ENCODE measurements around the gene LPCAT3. TPM values are rescaled to one million over a fixed set of nuclear protein-coding genes. Genes with fewer than 3 reads are reported as not detected.

The LPCAT3 gene
- polyA plus RNA-seq, 2 of the 4 experiments (the other 2 are of a cell fraction), result 42.8 to 53.4 TPM

- 0 out of 2 replicates have a peak, but pooled peaks have one; percentile 27 for TF ChIP-seq MYC (IDR thresholded peaks at IDR 0.05; ENCODE audit: borderline replicate concordance, low read length)
- no peak for TF ChIP-seq EHF (CRISPR knock-in tag; IDR thresholded peaks at IDR 0.05)
- no peak for TF ChIP-seq JUNB (IDR thresholded peaks at IDR 0.05)
- no peak for TF ChIP-seq MAZ (IDR thresholded peaks at IDR 0.05; ENCODE audit: borderline replicate concordance, low read depth, low read length)
- no peak for TF ChIP-seq GATA3 (IDR thresholded peaks at IDR 0.05; ENCODE audit: borderline replicate concordance)
- no peak for TF ChIP-seq RAD21 (conservative IDR thresholded peaks at IDR 0.05 in 1 of 2, IDR thresholded peaks at IDR 0.05 in 1 of 2)
- TF ChIP-seq ATOH8 (CRISPR knock-in tag; IDR thresholded peaks at IDR 0.05; ENCODE audit: low read depth), result no peak
- TF ChIP-seq RFX5 (IDR thresholded peaks at IDR 0.05), result no peak
- no peak for TF ChIP-seq FOSB (CRISPR knock-in tag; IDR thresholded peaks at IDR 0.05)
- no peak for TF ChIP-seq ZNF302 (CRISPR knock-in tag; IDR thresholded peaks at IDR 0.05)
These were observed 366 bp downstream of the LPCAT3 start (continued) for GRCh38 chr12:7017870-7018349.

DNA sequence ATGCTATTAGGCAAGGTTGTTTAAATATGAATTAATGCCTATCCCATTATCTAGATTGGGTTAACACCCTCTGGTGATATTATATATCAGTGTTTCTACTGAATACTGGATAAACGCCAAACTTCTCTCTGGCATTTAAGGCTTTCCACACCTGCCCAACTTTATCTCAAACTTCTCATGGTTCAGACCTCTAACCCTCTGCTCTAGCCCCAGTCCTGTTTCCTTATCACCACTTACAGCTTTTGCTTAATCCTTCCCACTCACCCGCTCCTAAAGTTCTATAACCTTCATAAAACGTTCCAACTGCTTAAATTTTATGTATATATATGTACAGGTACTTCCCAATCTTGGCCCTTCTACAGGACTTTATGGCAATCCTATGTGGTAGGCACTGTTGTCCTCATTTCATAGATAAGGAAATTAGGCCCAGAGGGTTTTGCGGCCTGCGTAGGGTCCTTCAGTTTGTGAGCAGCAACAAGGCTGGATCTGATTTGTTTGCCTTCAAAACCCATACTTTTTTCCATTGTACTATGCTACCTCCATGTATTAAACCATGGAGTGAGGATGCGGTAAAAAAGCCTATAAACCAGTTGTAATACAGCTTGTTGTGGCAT lies 1.2 kb downstream of the LPCAT3 start:
- ChIA-PET POLR2A (interaction anchor here (1.9 kb wide), 1 partner anchor 73 kb away, joined by 6 read pairs; the partner anchor contains the start of genes C12orf57 and RNU7-1), CTCF (interaction anchor here (0.7 to 3.4 kb wide), 6 partner anchors 18 to 148 kb away, joined by 3 to 22 read pairs (median 4); partner anchors contain the start of gene C1RL)
- no peak for FAIRE-seq
- TF ChIP-seq POLR2AphosphoS2 (conservative IDR thresholded peaks at IDR 0.05; ENCODE audit: low read length), result no peak
- TF ChIP-seq RAD21 (conservative IDR thresholded peaks at IDR 0.05 in 1 of 2, IDR thresholded peaks at IDR 0.05 in 1 of 2), result no peak
- TF ChIP-seq CBX2 (IDR thresholded peaks at IDR 0.05; ENCODE audit: borderline replicate concordance, low read depth), result no peak
- no peak for TF ChIP-seq HOXB13 (CRISPR knock-in tag; IDR thresholded peaks at IDR 0.05; ENCODE audit: low read depth)
- no peak for TF ChIP-seq SMC3 (IDR thresholded peaks at IDR 0.05)
- Histone ChIP-seq H3K4me3 (peak overlapping the region; percentile 72), H3K4me1 (peaks cover 26% of the 10 kb centered on the region), H3K27ac (peak overlapping the region in 1 of 2 experiments; percentile 91; a peak in 3 of 6 replicates), H3K9me3 (no peaks in the 10 kb centered on the region), H3K4me2 (peak overlapping the region; percentile 88)
- ATAC-seq, result no peak
- WGBS (ENCODE audit: missing lambda C conversion rate), result 76% methylated on average over 6 of the region's 6 CpGs
- no peak for DNase-seq (ENCODE audit: low read depth in 1 of 2, low spot score in 1 of 2)

DNA sequence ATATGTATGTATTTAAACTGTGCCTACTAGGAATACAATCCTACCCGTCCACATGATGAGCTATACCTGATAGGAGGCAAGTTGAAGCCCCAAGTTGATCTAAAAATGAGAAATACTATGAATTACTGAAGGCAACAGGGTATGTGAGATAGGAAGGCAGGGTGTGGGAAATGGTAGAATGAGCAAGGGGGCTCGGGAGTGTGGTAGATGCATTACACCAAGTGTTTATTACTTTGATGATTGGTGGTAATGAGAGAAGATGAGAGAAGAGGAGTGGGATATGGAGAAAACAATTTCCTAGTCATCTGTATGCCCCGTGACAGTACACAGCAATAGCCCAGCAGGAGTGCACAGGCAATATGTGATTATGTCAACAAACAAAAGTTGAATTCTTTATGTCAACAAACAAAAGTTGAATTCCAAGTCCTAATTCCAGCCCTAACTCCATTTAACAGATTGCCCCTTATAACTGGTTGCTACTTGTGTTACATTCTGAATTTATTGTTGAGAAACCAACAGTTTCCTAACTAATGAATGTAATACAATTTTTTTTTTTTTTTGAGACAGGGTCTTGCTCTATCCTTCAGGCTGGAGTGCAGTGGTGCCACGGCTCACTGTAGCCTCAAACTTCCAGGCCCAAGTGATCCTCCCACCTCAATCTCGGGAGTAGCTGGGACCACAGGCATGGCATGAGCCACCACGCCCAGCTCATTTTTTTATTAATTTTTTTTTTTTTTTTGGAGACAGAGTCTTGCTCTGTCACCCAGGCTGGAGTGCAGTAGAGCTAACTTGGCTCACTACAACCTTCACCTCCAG lies 2.5 kb downstream of the LPCAT3 start:
- ChIA-PET POLR2A (interaction anchor here (0.6 to 1.9 kb wide), 3 partner anchors 48 to 841 kb away, joined by 4 to 6 read pairs (median 4); partner anchors contain the start of genes C12orf57 and RNU7-1), CTCF (interaction anchor here (0.6 to 1.4 kb wide), 4 partner anchors 51 to 149 kb away, joined by 3 to 5 read pairs (median 3); partner anchors contain the start of gene C1R)
- TF ChIP-seq HES2 (IDR thresholded peaks at IDR 0.05), result no peak
- TF ChIP-seq JUN (IDR thresholded peaks at IDR 0.05), result no peak
- no peak for TF ChIP-seq NR3C1 (IDR thresholded peaks at IDR 0.05)
- TF ChIP-seq TFCP2L1 (CRISPR knock-in tag; IDR thresholded peaks at IDR 0.05), result no peak
- TF ChIP-seq SREBF2 (IDR thresholded peaks at IDR 0.05), result no peak
- no peak for TF ChIP-seq HOXA7 (CRISPR knock-in tag; IDR thresholded peaks at IDR 0.05)
- TF ChIP-seq CBX2 (IDR thresholded peaks at IDR 0.05; ENCODE audit: borderline replicate concordance, low read depth), result no peak
- TF ChIP-seq PHF8 (IDR thresholded peaks at IDR 0.05; ENCODE audit: borderline replicate concordance, low read depth), result no peak
- TF ChIP-seq JUNB (IDR thresholded peaks at IDR 0.05), result no peak
- H3K27ac ChIP-seq, result no peak overlapping the region
- H3K9me3 ChIP-seq, result no peaks in the 10 kb centered on the region
- FAIRE-seq (no peak), DNase-seq (ENCODE audit: low read depth in 1 of 2, low spot score in 1 of 2) (no peak), ATAC-seq (no peak)
- peaks cover 26% of the 10 kb centered on the region for H3K4me1 ChIP-seq
- 74% methylated on average over 6 of the region's 6 CpGs for WGBS (ENCODE audit: missing lambda C conversion rate)
- H3K4me2 ChIP-seq, result peak overlapping the region; percentile 29; the same call in 1 of the 3 replicates
- no peak overlapping the region for H3K4me3 ChIP-seq
